ENCODE results near the gene G0S2.

Gene G0S2

DNA sequence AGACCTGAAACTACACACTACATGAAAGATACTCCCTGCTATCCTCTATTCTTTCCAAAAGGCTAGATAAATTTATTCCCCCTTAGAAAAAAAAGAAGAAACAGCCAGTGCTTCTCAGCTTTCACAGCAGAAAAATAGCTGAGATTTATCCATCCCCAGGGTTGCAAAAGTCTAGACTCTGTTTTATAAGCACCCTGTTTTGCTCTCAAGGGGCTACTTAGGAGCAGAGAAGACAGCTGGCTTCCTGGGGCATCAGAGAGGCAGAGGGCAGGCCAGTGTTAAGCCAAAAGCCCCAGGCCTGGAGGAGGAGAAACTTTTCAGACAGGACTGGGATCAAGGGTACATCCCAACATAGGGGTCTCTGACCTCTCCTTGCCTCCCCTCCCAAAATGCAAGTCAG, 26.9 kb upstream of the G0S2 start:
- in situ Hi-C loops (cut with MboI; ENCODE audit: low sequenced_read_pairs) = no loop called here

DNA sequence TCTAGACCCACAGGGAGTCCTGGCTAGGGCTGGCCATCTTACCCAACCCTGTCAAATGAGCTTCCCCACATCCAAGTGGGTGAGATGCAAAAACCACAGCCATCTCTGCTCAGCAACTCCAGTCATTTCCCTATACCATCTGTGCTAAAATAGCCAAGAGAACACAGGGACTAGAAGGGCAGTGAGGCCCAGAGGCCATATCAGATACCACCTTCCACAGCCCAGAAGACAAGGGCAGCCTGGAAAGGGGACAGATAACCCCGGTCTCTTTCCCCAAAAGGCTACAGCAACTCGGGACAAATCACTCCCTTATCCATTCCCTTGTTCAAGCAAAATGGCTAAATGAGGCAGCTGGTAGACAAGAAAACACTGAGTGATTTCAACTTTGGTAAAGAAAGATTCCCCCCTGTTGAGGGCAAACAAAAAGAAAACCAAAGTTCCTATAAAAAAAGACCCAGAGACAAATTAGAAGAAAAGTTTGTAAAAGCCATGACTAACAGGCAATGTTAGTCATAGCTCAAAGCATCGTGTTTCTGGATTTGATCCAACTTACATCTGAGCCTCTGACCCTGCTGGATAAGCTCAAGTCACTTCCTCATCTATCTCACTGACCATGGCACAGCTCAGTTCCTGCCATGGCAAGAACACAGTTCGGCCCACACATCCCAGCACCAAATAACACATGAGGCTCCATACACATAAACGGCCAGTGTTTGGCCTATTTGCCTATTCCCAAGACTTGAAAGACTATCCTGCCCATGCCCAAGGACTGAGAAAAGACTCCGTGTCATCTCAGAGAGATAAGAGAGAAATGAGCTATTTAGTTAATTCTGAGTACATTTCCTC, 26.1 kb upstream of the G0S2 start:
- in situ Hi-C loops (cut with MboI; ENCODE audit: low sequenced_read_pairs) = no loop called here

DNA sequence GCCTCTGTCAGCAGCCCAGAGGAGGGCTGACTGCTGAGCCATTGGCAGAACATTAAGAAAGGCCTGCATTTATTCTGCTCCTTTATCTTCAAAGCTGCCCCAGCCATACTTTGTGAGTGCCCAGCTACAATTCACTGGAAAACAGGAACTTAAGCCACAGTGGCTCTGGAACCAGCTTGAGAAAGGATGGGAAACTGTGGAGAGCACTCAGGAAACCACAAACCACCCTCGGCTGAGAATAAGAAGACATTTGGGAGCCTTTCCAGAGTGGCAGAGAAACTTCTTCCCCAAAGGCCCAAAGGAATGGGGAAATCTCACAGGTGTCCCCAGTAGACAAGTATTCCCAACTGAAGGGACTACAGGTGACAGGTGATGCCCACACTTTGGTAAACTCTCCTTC, 24.8 kb upstream of the G0S2 start:
- in situ Hi-C loops (cut with MboI; ENCODE audit: low sequenced_read_pairs) = no loop called here

DNA sequence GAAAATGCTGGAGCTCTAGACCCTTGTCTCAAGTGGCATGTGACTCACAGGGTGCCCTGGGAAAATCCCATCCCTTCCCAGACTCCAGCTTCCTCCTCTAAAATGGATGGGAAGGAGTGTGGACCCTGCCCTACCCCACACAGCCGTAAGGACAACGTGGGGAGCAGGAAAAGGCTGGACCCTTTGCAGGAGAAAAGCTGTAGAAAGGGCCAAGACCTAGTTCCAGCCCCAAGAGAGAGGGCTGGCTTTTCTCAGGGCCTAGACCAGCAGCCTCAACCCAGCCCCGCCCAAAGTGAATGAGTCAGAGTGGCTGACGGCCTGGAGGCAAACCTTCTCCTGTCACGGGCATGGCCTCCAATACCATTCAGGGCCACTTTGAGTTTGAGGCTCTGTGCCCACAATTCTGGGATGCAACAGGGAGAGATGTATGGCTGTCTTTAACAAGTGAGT, 24.0 kb upstream of the G0S2 start:
- in situ Hi-C loops (cut with MboI; ENCODE audit: low sequenced_read_pairs) = no loop called here

DNA sequence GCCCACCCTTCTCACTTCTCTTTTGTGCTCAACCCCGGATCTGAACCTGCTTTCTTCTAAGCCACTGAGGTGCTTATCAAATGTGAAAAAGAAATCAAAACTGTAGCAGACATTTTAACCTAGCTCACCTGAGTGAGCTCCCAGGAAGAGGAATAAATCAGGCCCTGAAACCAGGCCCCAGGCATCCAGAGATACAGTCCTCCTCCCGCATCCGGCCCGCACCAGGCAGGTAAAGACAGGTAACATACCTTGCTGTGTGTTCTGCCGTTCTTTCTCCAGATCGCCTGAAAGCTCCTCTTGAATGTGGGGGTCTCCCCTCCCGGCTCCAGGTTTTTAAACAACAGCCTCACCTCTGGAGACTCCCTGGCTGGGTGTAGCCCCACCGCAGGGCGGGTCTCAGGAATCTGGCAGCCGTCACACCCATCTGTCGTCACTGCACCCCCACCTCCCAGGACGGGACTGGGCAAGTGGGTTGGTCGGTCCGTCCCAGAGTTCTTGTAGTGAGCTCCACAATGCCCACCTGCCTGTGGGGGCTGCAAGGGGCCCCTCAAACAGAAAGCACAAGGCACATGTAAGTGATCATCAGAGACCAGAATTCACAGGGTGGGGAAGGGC, 23.0 kb upstream of the G0S2 start, which contains the start of gene LAMB3:
Gene LAMB3 (minus strand): TSS at position 305 of the 615 bp plus-strand sequence. CDS start 1,481 bp downstream, outside the sequence.
- in situ Hi-C loops (cut with MboI; ENCODE audit: low sequenced_read_pairs) = no loop called here

DNA sequence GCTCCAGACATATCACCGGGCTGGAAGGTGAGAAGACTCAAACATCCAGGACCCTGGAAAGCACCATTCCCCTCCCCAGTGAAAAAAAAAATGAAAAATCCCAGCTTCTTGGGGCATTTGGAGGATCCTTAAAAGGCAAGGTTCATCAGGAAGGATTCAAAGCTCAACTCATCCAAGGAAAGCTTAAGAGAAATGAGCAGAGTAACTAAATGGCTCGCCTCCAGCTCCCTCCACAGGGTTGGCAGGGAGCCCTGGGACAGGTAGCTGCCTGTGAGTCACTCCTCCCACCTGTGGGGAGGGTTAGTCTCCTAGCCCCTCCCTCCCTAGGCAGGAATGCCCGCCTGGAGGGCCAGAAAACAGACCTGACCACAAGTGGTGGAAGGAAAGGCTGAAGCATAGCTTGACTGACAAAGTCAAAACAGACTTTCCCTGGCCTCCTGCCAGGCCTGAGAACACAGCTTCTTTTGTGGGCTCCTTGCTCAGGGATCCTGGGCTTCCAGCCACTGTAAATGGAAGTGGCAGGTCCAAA, 22.3 kb upstream of the G0S2 start:
- in situ Hi-C loops (cut with MboI; ENCODE audit: low sequenced_read_pairs) = no loop called here

DNA sequence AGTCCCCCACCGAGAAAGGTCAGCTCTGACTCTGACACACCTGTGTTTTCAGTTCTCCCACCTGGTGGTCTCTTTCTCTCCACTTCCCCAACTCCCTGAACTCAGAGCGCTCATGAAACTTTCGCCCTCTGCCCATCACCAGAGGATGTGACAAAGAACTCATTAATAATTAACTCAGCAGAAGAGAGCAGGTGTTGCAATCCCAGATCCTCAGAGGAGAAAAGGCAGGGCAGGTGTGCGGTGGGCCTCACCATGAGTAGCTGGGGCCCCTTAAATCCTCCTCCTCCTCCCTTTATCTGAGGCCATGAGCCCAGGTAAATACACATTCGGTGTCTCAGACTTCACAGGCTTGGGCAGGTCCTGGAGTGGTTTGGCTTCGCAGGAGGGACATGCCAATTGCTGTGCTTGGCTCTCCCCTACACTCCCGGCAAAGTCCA, 21.3 kb upstream of the G0S2 start:
- in situ Hi-C loops (cut with MboI; ENCODE audit: low sequenced_read_pairs) = no loop called here

DNA sequence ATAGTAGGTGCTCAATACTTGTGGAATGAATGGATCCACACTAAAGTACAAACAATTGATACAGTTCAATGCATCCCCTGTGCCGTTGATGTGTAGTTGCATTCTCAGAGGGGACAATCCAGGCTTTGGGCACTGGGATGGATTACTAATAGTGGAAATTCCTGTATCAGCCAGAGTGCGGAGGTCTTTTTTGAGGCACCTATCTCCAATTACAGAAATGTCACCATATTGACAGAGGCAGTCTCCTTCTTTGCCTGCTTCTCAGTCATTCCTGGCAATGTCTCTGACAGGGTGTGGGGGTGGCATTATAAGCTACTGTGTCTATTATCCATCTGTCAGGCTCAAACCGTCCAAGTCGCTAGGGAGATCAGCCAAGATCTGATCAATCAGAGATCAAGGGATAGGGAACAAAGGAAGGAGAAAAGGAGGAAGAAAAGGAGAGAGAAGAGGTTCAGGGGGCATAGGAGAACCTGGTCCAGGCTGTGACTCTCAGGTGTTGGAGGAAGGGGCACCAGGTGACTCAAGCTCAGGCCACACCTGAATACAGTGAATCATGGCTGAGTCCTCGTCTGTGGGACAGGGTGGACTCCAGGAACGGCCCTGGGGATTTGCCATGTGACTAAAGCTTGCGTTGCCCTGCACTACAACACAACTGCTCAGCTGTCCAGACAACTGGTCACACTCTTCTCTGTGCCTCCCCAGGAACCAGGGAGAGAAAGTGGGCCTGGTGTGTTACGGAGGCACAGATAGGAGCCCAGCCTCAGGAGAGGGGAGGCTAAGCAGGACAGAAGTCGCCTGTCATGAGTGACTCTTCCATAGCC, 19.6 kb upstream of the G0S2 start:
- in situ Hi-C loops (cut with MboI; ENCODE audit: low sequenced_read_pairs) = no loop called here

DNA sequence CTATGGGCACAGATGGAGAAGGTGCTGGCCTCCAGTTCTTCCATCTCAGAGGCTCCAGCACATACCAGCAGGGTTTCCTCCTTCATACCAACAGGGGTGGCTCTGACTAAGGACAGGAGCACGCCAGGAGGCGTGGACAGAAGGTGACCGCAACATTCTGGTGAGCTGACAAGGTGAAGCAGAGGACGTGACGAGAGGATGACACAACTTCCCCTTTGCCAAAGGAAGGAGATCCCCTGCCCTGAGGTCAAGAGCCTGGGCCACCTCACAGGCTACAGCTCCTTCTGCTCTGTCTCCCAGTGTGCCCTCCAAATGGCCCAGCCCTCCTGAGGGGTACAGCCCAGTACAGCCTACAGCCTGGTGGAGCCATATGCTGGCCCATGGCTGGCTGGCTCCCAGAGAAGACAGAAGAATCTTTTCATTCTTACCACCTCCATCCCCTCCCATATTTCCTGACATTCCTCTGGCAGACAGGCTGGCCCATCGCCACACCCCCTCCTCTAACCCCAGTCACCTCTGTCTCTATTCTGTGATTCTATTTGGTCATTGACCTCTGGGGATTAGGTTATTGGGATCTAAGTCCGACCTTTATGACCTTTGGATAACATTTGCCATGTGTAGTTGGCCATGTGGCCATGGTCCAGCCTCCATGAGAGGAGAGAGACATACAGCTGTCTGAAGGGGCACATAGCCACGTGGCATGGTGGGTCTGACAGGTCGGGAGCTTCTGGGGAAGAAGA, 17.9 kb upstream of the G0S2 start:
- in situ Hi-C loops (cut with MboI; ENCODE audit: low sequenced_read_pairs) = no loop called here

DNA sequence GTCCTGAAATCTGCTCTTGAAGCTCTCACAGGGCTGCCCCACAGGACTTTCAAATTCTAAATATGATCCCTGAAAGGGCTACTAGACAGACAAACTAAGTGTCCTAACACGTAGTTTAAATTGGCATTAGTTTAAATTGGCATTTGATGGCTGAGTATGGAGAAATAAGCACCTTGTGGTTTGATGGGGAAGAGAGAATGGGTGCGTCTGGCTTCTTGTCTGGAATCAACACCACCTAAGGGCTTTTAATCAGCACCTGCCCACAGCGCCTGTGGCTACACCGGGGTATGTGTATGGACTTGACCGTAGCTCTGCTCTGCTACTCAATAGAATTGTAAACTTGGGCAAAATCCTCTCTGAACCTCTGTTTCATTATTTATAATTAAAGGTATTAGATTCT, 17.3 kb upstream of the G0S2 start:
- in situ Hi-C loops (cut with MboI; ENCODE audit: low sequenced_read_pairs) = no loop called here

DNA sequence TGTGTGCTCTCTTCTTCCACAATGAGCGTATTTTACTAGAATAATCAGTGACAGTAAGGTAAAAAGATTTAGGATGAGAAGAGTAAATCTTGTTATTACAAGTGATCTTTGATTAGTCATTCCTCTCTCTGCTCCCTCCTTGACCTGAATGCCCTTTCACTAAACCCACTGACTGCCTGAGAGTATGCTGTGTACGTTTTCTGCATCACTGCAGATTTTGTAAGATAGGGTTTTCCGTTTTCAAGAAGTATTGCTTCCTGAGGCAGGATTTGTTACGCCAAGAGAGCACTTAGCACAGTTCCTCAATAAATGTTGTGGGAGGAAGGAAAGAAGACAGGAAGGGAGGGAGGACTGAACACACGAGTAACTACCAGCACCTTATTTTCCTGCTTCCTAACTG, 15.3 kb upstream of the G0S2 start:
- in situ Hi-C loops (cut with MboI; ENCODE audit: low sequenced_read_pairs) = no loop called here

DNA sequence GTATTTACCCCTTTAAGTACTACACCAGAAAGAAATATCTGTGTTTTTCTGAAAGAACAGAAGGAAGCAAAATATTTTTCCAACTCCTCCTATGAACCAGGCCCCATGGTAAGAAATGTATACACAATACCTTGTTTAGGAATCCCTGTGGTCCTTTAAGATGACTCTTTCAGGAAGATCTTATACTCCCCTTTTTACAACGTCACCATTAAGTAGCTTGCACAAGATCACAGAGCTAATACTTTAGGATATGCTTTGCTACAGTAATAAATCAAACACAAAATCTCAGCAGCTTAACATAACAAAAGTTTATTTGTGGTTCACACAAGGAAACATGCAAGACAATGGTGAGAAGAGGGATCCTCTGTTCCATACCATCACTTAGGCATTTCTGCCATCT, 14.1 kb upstream of the G0S2 start:
- in situ Hi-C loops (cut with MboI; ENCODE audit: low sequenced_read_pairs) = no loop called here

DNA sequence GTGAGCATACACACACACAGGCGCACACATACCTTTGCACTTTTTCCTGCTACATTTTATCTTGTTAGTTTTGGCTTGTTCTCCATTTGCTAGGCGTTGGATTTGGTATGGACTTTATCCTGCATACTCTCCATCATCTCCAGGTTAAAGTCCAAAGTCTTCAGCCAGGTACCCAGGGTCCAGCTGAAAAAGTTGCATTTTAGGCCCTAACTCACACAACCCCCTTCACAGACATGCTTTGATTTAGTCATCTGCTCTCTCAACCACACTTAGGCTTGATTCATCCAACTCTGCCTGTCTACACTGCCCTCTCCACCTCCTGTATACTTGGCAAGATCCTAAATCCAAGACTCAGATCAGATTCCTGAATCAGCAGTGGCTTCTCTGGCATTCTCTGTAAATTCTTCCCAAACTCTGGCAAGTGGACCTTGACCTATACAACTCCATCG, 12.3 kb upstream of the G0S2 start:
- in situ Hi-C loops (cut with MboI; ENCODE audit: low sequenced_read_pairs) = no loop called here

DNA sequence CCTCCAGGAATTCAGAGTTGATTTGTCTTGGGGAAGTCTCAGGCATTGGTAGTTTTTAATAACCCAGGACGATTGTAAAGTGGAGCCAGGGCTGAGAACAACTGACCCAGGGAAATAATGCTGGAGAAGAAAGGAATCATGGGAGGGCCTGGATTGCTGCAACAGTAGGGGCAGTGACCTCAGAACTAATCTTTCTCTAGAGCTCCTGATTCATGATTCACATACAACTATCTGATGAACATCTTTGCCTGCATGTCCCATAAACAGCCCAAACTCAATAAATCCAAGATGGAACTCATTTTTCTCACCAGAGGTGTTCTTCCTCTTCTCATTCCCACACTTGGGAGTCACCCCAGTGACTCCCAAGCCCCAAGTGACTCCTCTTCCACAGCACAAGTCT, 8.1 kb upstream of the G0S2 start:
- in situ Hi-C loops (cut with MboI; ENCODE audit: low sequenced_read_pairs) = no loop called here

DNA sequence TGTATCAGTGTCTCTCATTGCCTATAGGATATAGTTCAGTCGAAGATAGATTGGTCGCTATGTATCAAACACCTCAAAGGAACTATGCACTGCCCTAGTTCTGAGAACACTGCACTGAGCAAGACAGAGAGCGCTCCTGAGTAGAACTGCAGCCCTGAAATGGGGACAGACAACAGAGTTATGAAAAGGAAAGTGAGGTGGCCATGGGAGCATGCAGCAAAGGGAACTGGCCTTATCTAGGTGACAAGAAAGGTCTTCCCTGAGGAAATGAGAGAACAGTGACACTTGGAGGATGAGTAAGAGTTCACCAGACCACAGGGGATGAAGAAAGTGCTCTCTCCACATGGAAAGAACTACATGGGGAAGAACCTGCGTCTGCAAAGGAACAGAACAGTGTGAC, 7.5 kb upstream of the G0S2 start:
- in situ Hi-C loops (cut with MboI; ENCODE audit: low sequenced_read_pairs) = no loop called here

DNA sequence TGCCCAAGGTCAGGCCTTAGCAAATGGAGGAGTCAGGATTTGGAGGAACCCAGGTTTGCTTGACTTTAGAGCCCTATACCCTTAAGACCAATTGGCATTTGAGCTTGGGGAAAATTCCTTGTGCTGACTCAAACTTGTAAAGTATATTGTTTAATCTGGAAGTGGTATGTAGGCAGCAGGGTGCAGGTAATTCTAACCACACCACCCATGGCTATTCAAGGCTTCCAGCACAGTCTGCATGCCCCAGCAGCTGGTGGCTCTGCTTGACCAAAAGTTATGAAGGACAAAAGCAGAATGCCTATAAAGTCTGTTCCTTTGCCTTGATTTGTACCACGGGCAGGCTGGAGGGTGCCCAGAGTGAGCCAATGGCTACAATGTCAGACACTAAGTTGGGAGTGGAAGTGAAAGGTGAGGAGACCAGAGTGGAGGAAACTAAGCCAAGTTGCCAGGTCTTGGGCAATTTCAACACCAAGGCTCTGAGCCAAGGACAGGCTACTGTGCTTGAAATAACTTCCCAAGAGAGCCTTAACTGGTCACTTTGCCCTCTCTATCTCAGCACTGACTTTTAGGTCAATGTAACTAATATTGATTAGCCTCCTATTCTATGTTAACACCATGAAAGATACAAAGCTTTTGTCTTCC, 4.7 kb upstream of the G0S2 start:
- in situ Hi-C loops (cut with MboI; ENCODE audit: low sequenced_read_pairs) = no loop called here

DNA sequence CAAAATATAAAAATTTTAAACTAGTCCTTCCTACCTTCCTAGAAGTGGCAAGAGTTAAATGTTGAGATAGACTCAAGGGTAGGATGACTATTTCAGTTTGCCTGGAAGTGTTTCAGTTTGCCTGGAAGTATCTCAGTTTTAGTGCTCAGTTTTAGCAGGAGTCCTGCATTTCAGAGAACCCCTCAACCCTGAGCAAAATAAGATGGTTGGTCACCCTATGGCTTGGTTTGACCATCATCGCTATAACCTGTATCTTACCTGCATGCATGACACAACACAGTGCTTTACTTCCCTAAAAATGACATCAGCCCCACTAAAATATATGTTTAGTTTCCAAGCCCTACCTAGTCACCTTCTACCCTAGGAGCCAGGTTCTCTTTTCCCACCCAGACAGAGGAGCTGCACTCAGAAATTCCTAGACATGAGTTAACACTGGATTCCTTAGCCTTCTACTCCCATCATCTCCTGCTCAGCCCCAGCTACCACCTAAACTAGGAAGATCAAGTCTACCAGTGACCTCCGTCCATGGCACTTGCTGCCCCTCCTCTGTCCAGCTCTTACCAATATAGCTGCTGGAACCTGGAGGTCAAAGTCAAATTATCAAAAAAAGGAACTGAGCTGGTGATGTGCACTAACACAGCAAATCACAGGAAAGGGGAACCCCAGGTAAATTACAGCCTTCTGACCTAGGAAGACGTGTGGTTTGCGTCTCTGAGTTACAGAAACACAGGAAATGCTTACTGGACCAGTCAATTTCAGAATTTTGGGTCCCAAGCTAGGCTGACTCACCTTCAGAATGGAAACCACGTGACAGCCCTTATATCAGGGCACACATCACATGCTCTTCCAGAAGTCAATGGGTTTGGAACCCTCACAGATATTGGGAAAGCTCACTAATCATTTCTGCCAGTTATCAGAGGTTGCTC, 2.2 kb upstream of the G0S2 start:
- in situ Hi-C loops (cut with MboI; ENCODE audit: low sequenced_read_pairs) = no loop called here

DNA sequence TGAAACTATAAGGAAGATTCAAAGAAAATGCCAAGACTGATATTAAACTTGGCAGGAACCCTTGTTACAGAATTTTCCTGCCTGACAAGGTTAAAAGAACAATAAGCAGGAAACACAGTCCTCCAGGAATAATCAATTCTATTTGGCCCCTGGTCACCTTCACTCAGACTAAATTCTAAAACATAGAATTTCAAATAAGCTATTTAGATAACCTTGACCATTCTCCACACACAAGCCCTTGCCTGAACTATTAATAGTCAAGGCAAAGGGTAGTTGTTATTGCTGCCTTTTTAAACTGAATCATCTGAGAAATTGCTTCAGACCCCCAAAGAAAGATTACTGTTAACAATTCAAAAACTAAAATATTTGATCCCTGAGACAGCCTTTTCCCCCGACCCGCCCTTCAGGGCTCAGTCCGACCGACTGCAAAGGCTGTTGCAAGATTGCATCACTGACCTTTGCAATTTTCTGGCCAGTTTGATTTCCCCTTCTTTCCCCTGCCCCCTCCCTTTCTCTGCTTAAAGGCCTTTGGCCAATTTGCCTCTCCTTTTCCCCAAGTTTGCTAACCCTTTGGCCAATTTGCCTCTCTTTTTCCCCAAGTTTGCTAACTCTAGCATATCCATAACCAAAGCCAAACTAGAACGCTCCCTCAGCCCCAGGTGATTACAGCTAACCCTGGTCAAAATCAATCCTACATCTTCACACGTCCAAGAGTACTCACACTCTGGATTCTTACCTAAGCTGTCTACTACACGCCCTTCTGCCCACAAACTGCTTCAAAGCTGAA, 1.4 kb upstream of the G0S2 start:
- in situ Hi-C loops (cut with MboI; ENCODE audit: low sequenced_read_pairs) = no loop called here
